Measurements from ENCODE around the gene RNU6-9. TPM values are rescaled to one million over a fixed set of nuclear protein-coding genes. Genes with fewer than 3 reads are reported as not detected.

RNU6-9 gene
- total and polyA plus RNA-seq, 2 of the 13 experiments (the other 11 are each of a cell fraction or from before 2014, with no cell fraction given): under 0.01 TPM; not detected in 1

GRCh38 chr19:925526-926322 is 32.4 kb downstream of the RNU6-9 start, which contains the start of gene ARID3A:
Gene ARID3A, plus strand, starts transcription at chr19:926035. Its CDS starts 3,494 bp downstream, at chr19:929529.
- CTCF ChIA-PET (ENCODE audit: low intra/inter-chr PET ratio, low total read pairs): interaction anchor here (3.5 kb wide), 1 partner anchor 57 kb away, joined by 14 read pairs; the partner anchor contains the start of gene WDR18
- no peak for TF ChIP-seq ZNF605 (CRISPR knock-in tag; IDR thresholded peaks at IDR 0.05)
- TF ChIP-seq ZNF20 (CRISPR knock-in tag; IDR thresholded peaks at IDR 0.05): no peak
- TF ChIP-seq ZMAT5 (CRISPR knock-in tag; IDR thresholded peaks at IDR 0.05; ENCODE audit: borderline replicate concordance, low read depth): no peak
- peak; percentile 35; the same call in 1 of the 2 replicates for TF ChIP-seq GATAD2A (CRISPR knock-in tag; IDR thresholded peaks at IDR 0.05)
- TF ChIP-seq ZNF644 (CRISPR knock-in tag; IDR thresholded peaks at IDR 0.05; ENCODE audit: low read depth): no peak
- TF ChIP-seq GABPA (IDR thresholded peaks at IDR 0.05; ENCODE audit: low read depth, low read length): no peak
- TF ChIP-seq GABPA (CRISPR knock-in tag; IDR thresholded peaks at IDR 0.05; ENCODE audit: low read depth): 0 out of 2 replicates have a peak, but pooled peaks have one; percentile 10
- peak; percentile 29; the same call in 1 of the 2 replicates for TF ChIP-seq NR2C2 (CRISPR knock-in tag; IDR thresholded peaks at IDR 0.05; ENCODE audit: borderline replicate concordance)
- TF ChIP-seq, protein P1, sequence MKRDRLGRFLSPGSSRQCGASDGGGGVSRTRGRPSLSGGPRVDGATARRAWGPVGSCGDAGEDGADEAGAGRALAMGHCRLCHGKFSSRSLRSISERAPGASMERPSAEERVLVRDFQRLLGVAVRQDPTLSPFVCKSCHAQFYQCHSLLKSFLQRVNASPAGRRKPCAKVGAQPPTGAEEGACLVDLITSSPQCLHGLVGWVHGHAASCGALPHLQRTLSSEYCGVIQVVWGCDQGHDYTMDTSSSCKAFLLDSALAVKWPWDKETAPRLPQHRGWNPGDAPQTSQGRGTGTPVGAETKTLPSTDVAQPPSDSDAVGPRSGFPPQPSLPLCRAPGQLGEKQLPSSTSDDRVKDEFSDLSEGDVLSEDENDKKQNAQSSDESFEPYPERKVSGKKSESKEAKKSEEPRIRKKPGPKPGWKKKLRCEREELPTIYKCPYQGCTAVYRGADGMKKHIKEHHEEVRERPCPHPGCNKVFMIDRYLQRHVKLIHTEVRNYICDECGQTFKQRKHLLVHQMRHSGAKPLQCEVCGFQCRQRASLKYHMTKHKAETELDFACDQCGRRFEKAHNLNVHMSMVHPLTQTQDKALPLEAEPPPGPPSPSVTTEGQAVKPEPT (CRISPR knock-in tag; IDR thresholded peaks at IDR 0.05; ENCODE audit: low read depth): no peak
- peak; percentile 76 for TF ChIP-seq YY1 (IDR thresholded peaks at IDR 0.05; ENCODE audit: insufficient read depth, insufficient replicate concordance, low read depth, low read length)
- TF ChIP-seq UBTF (CRISPR knock-in tag; IDR thresholded peaks at IDR 0.05): peak; percentile 65; the same call in 1 of the 2 replicates
- no peak for TF ChIP-seq HOXA3 (CRISPR knock-in tag; IDR thresholded peaks at IDR 0.05)
- peak; percentile 38; the same call in 1 of the 2 replicates for TF ChIP-seq CREB1 (IDR thresholded peaks at IDR 0.05)
- no peak for TF ChIP-seq CREB1 (CRISPR knock-in tag; IDR thresholded peaks at IDR 0.05)
- no peak for TF ChIP-seq HDAC6 (IDR thresholded peaks at IDR 0.05; ENCODE audit: low read depth, low read length)

More at GRCh38 chr19:925526-926322, 32.4 kb downstream of the RNU6-9 start, which contains the start of gene ARID3A:
- H3K9ac ChIP-seq (ENCODE audit: insufficient read depth, low read depth, low read length): peak within 1 kb of the TSS; percentile 98
- no peak for FAIRE-seq
- H3K36me3 ChIP-seq (replicated peaks in 1 of 2; ENCODE audit: control insufficient read depth in 1 of 2, insufficient read depth in 2 of 2, low read length in 2 of 2): peaks cover 2 to 17% of the 10 kb centered on the region in 2 experiments; a peak in 4 of 5 replicates
- peaks cover 45% of the 10 kb centered on the region for H3K4me1 ChIP-seq (ENCODE audit: insufficient read depth, low read length)
- peaks cover 49% of the 10 kb centered on the region for H3K79me2 ChIP-seq (ENCODE audit: insufficient read depth, low read length)
- no peaks in the 10 kb centered on the region for H3K27me3 ChIP-seq (ENCODE audit: control insufficient read depth in 1 of 2, insufficient read depth in 2 of 2, low read length in 2 of 2)
- no peak within 1 kb of the TSS for H2AFZ ChIP-seq (ENCODE audit: low read length)
- peak within 1 kb of the TSS; percentile 92 for H3K27ac ChIP-seq (ENCODE audit: extremely low read length, insufficient read depth, low read length)
- POLR2A ChIA-PET: interaction anchor here (0.9 to 4.6 kb wide), 7 partner anchors 9 to 57 kb away, joined by 3 to 61 read pairs (median 6); partner anchors contain the start of gene WDR18
- 0% methylated on average over 15 of the region's 97 CpGs for WGBS (ENCODE audit: low lambda C conversion rate)
- peak within 1 kb of the TSS; percentile 85 for H3K4me2 ChIP-seq (ENCODE audit: low read depth, low read length)
- peak within 1 kb of the TSS; percentile 88 to 98 (median 96) for H3K4me3 ChIP-seq (replicated peaks in 1 of 3; ENCODE audit: insufficient read depth in 1 of 3, low read depth in 2 of 3, low read length in 3 of 3)
- intact Hi-C loops (cut with micrococcal nuclease; ENCODE audit: unreplicated experiment): loop anchor here (10.0 kb wide), 1 partner anchor 261 kb away; the partner anchor contains the start of gene RNF126
- H3K9me3 ChIP-seq (ENCODE audit: low read length): no peaks in the 10 kb centered on the region
- ATAC-seq: peak; percentile 63
- in situ Hi-C loops (cut with HindIII; ENCODE audit: extremely low pct_ligation_motif_present, low pct_unique_long_range_greater_than_20kb): loop anchor here (5.0 kb wide), 1 partner anchor 37 kb away; no protein-coding TSS in a partner anchor
- BruUV-seq (replicated peaks): no TSS peak
- DNase-seq (ENCODE audit: low spot score): peak; percentile 82
- peaks cover 10% of the 10 kb centered on the region; the same call in 1 of the 2 replicates for H4K20me1 ChIP-seq (ENCODE audit: insufficient read depth, low read length)

Data from HepG2 (cell line).